SK-N-SH (cell line): Measurements from ENCODE around the gene TMEM72.

Source experiments
- CTCF ChIP-seq: fragments of 200-600 bp; sonication (generic); IDR thresholded peaks from 2 replicates; pipeline ENCODE4 v1.6.1; 2017; ENCODE audit warnings: antibody characterized with exemption, mild to moderate bottlenecking, moderate library complexity
- EP300 ChIP-seq, 2 experiments: IDR thresholded peaks; 2 replicates each; pipeline versions ENCODE4 v1.4.0 to v1.6.1; 2012; ENCODE audit warnings: borderline replicate concordance in 1 of 2, low read depth in 1 of 2, low read length in 1 of 2
- EZH2phosphoT487 ChIP-seq: fragments of 200-600 bp; sonication (generic); IDR thresholded peaks from 2 replicates; pipeline ENCODE4 v1.6.1; 2017; ENCODE audit warnings: low read depth, mixed run types, mild to moderate bottlenecking, antibody characterized with exemption, moderate library complexity, borderline replicate concordance
- FOSL2 ChIP-seq: IDR thresholded peaks from 2 replicates; pipeline ENCODE4 v1.4.0; 2012; ENCODE audit warnings: low read depth, mild to moderate bottlenecking, moderate library complexity, borderline replicate concordance
- GABPA ChIP-seq: IDR thresholded peaks from 2 replicates; pipeline ENCODE4 v1.4.0; 2012; ENCODE audit warnings: low read depth, mild to moderate bottlenecking
- JUND ChIP-seq: IDR thresholded peaks from 2 replicates; pipeline ENCODE4 v1.4.0; 2012
- MXI1 ChIP-seq: IDR thresholded peaks from 2 replicates; pipeline ENCODE4 v1.6.1; 2012; ENCODE audit warnings: mild to moderate bottlenecking, low read depth, low read length, improper control_type of control experiment
- RAD21 ChIP-seq: IDR thresholded peaks from 2 replicates; pipeline ENCODE4 v1.6.1; 2012; ENCODE audit warnings: mild to moderate bottlenecking, low read length
- RFX5 ChIP-seq: IDR thresholded peaks from 2 replicates; pipeline ENCODE4 v1.6.1; 2012; ENCODE audit warnings: mild to moderate bottlenecking, improper control_type of control experiment, low read length
- SMC3 ChIP-seq: IDR thresholded peaks from 2 replicates; pipeline ENCODE4 v1.6.1; 2012; ENCODE audit warnings: low read depth, low read length, improper control_type of control experiment
- YY1 ChIP-seq: IDR thresholded peaks from 2 replicates; pipeline ENCODE4 v1.4.0; 2012; ENCODE audit warnings: low read depth, mild to moderate bottlenecking

DNA sequence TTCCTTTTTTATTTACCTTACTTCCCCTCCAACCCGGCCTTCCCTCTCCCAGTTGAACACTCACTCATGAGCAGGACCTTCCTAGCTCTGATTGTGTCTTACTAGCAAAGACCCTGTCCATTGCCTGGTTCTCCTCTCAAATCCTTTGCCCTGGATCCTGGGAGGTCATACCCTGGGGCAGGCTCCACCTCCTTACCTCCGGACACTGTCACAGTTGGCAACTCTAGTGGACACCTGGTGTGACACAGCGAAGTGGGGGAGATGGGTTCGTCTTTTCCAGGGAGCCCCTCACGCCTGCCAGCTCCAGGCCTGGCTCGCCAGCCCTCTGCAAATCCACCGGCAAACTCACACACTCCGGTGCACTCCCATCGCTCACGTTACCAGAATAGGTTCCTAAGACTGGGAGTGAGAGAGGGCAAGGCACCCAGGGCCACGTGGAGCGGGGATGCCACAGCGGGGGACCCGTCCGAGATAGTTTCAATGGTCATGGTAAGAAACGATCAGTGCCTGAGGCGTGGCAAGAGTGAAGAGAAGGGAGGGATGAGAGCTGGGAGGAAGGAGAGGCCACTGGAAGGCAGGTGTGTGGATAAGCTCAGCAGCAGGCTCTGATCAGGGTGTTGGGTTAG is 30.9 kb upstream of the TMEM72 start:
- TF ChIP-seq CTCF: no peak
- no peak for TF ChIP-seq RAD21
- TF ChIP-seq EP300 (IDR thresholded peaks at IDR 0.05; ENCODE audit: borderline replicate concordance in 1 of 2, low read depth in 1 of 2, low read length in 1 of 2): no peak
- no peak for TF ChIP-seq JUND
- TF ChIP-seq MXI1: no peak
- TF ChIP-seq SMC3: no peak
- no peak for TF ChIP-seq YY1
- no peak for TF ChIP-seq FOSL2
- no peak for TF ChIP-seq EZH2phosphoT487
- TF ChIP-seq GABPA: no peak
- TF ChIP-seq RFX5: no peak
